Vagina (tissue), 2 donors: Measurements from ENCODE around the gene FRRS1L. TPM values are rescaled to one million over a fixed set of nuclear protein-coding genes. Genes with fewer than 3 reads are reported as not detected.

Experiments
- DNase-seq, 2 donors: peaks; one replicate each; pipeline ENCODE4 v3.0.0-alpha.2; 2017; ENCODE audit errors: extremely low spot score in 2 of 2
- H3K27ac ChIP-seq: fragments of 200-600 bp; sonication (generic); one replicate; pipeline ENCODE4 v1.5.1; 2019
- H3K27me3 ChIP-seq: fragments of 200-600 bp; sonication (generic); one replicate; pipeline ENCODE4 v1.5.1; 2019
- H3K36me3 ChIP-seq, 2 donors: fragments of 200-600 bp; sonication (generic); one replicate each; pipeline ENCODE4 v1.5.1; 2017 to 2019
- H3K4me1 ChIP-seq: fragments of 200-600 bp; sonication (generic); one replicate; pipeline ENCODE4 v1.5.1; 2019
- H3K4me3 ChIP-seq, 2 donors: fragments of 200-600 bp; sonication (generic); 1 replicate in 1 of 2; 2 replicates in 1 of 2; pipeline ENCODE4 v1.5.1; 2016 to 2019
- H3K9me3 ChIP-seq: fragments of 200-600 bp; sonication (generic); one replicate; pipeline ENCODE4 v1.5.1; 2019
- POLR2A ChIP-seq, 2 donors: fragments of 450-650 bp; IDR thresholded peaks; one replicate each; pipeline ENCODE4 v1.6.1; 2017; ENCODE audit warnings: antibody characterized with exemption in 2 of 2, mild to moderate bottlenecking in 2 of 2, moderate library complexity in 2 of 2
- POLR2AphosphoS5 ChIP-seq, 2 donors: sonication (generic); formaldehyde crosslinking; IDR thresholded peaks; one replicate each; pipeline ENCODE4 v1.9.0; 2017; ENCODE audit warnings: antibody characterized with exemption in 2 of 2, mild to moderate bottlenecking in 2 of 2, low read depth in 1 of 2; ENCODE audit not compliant: insufficient read depth in 1 of 2
- intact Hi-C: fragments of 100-400 bp; cut with DNase I; formaldehyde crosslinking; loops from one replicate; pipeline ENCODE4 v1.15.1; 2023
- total RNA-seq: library from RNA; depleted of rRNA; stranded (reverse); fragments of >200 nt; gene quantifications from one replicate; pipeline ENCODE4 v1.2.3, GENCODE V29; 2016
- TF ChIP-seq, protein P1 (sequence below), 3 experiments: fragments of 450-650 bp in 2 of 3; fragments of 200-600 bp in 1 of 3; sonication (generic) in 1 of 3; IDR thresholded peaks; one replicate each; pipeline ENCODE4 v1.5.1; 2017 to 2019; ENCODE audit warnings: antibody characterized with exemption in 3 of 3, mild to moderate bottlenecking in 2 of 3, moderate library complexity in 2 of 3

The FRRS1L gene
- total RNA-seq, 1 donor from 2014 or later: 2.2 TPM

DNA sequence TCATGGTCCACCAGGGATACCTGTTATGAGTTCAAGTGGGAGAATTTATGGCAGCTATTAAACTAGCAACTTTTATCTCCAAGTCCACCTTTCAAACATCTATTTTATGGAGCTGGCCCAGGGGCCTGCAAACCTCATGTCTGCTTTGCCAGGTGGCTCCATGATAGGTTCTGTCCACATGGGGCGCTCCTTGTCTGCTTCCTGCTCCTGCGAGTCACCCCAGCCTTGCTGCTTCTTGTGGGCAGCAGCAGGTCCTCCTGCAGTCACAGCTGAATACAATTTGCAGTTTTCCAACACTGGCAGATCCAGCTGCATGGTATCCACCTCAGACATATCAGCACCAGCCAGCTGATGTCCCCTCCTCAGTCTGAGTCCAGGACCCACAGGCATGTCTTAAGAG is 39.6 kb upstream of the FRRS1L start:
- intact Hi-C loops: no loop called here
- Histone ChIP-seq H3K36me3 (no peaks in the 10 kb centered on the region), H3K27ac (no peak overlapping the region), H3K4me3 (no peak overlapping the region), H3K27me3 (no peaks in the 10 kb centered on the region), H3K9me3 (no peaks in the 10 kb centered on the region), H3K4me1 (no peaks in the 10 kb centered on the region)
- TF ChIP-seq POLR2AphosphoS5 (IDR thresholded peaks at IDR 0.05; ENCODE audit: insufficient read depth in 1 of 2, low read depth in 1 of 2) (no peak), POLR2A (IDR thresholded peaks at IDR 0.05) (no peak)
- TF ChIP-seq, protein P1, sequence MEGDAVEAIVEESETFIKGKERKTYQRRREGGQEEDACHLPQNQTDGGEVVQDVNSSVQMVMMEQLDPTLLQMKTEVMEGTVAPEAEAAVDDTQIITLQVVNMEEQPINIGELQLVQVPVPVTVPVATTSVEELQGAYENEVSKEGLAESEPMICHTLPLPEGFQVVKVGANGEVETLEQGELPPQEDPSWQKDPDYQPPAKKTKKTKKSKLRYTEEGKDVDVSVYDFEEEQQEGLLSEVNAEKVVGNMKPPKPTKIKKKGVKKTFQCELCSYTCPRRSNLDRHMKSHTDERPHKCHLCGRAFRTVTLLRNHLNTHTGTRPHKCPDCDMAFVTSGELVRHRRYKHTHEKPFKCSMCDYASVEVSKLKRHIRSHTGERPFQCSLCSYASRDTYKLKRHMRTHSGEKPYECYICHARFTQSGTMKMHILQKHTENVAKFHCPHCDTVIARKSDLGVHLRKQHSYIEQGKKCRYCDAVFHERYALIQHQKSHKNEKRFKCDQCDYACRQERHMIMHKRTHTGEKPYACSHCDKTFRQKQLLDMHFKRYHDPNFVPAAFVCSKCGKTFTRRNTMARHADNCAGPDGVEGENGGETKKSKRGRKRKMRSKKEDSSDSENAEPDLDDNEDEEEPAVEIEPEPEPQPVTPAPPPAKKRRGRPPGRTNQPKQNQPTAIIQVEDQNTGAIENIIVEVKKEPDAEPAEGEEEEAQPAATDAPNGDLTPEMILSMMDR (IDR thresholded peaks at IDR 0.05): no peak
- no peak for DNase-seq

DNA sequence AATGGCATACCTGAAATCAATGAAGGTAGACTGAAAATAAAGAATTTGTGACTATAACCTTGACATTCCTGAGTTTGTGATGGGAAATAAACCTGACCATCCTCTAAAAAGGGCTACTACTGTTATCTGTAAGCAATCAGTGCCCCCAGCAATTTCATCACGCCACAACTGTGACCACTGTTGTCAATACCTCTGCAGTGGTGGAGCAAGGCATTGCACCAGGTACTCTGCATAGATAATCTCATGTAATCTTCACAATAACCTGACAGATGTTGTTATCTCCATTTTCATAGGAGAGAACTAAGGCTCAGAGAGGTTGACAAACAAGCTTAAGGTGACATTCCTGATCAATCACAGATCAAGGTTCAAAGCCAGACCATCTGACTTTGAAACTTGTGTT is 38.5 kb upstream of the FRRS1L start:
- intact Hi-C loops: no loop called here
- H3K9me3 ChIP-seq: no peaks in the 10 kb centered on the region
- H3K27me3 ChIP-seq: no peaks in the 10 kb centered on the region
- TF ChIP-seq, protein P1 (IDR thresholded peaks at IDR 0.05): no peak
- TF ChIP-seq POLR2A (IDR thresholded peaks at IDR 0.05) (no peak), POLR2AphosphoS5 (IDR thresholded peaks at IDR 0.05; ENCODE audit: insufficient read depth in 1 of 2, low read depth in 1 of 2) (no peak)
- no peak for DNase-seq
- H3K4me3 ChIP-seq: no peak overlapping the region
- H3K4me1 ChIP-seq: no peaks in the 10 kb centered on the region
- no peaks in the 10 kb centered on the region for H3K36me3 ChIP-seq
- no peak overlapping the region for H3K27ac ChIP-seq

DNA sequence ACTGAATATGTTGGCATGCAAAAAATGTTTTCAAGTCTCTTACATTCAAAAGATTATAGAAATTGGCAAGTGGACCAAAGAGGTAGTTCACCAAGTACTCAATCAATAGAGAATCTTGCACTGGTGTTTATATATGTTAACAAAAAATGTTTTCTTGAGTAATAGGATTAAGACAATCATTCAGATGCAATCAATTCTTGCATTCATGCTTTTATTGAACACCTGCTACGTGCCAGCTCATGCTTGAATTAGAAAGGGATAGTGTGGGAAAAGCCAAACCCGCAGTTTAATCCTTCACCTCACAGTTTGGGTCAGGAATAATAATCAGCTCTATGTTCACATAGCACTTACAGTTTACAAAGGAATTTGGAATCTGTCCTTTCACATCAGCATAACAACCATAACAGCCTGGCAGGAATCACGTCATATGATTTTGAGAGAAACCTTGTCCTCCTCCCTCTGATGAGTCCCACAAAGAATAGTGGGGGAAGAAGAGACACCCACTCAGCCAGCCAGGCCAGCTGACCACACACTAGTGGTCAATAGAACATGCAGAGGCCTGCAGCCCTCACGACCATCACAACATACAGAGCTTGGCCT is 36.8 kb upstream of the FRRS1L start:
- H3K27ac ChIP-seq: no peak overlapping the region
- no peak for DNase-seq
- intact Hi-C loops: no loop called here

DNA sequence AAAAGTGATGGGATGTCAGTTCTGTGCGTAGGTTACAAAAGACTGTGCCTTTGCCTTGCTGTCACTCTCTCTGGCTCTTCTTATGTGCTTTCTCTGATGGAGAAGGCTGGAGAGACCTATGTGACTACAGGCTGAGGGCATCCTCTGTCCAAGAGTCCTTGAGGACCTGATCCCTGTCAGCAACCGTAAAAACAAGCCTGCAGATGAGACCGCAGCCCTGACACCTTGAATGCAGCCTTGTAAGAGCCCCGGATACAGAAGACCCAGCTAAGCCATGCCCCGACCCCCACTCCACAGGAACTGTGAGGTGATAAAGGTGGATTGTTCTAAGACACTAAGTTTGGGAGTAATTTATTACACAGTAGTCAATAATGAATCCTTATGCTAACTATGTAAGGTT is 32.6 kb upstream of the FRRS1L start:
- Histone ChIP-seq H3K27ac (no peak overlapping the region), H3K36me3 (no peaks in the 10 kb centered on the region), H3K4me3 (no peak overlapping the region), H3K27me3 (no peaks in the 10 kb centered on the region), H3K4me1 (no peaks in the 10 kb centered on the region), H3K9me3 (no peaks in the 10 kb centered on the region)
- TF ChIP-seq, protein P1 (IDR thresholded peaks at IDR 0.05): no peak
- no peak for TF ChIP-seq POLR2A (IDR thresholded peaks at IDR 0.05)
- TF ChIP-seq POLR2AphosphoS5 (IDR thresholded peaks at IDR 0.05; ENCODE audit: insufficient read depth in 1 of 2, low read depth in 1 of 2): no peak
- intact Hi-C loops: no loop called here
- DNase-seq: no peak

More for the DNA sequence above, 36.8 kb upstream of the FRRS1L start:
- H3K4me1 ChIP-seq: no peaks in the 10 kb centered on the region
- TF ChIP-seq, protein P1 (IDR thresholded peaks at IDR 0.05): no peak
- TF ChIP-seq POLR2AphosphoS5 (IDR thresholded peaks at IDR 0.05; ENCODE audit: insufficient read depth in 1 of 2, low read depth in 1 of 2) (no peak), POLR2A (IDR thresholded peaks at IDR 0.05) (no peak)
- H3K4me3 ChIP-seq: no peak overlapping the region
- no peaks in the 10 kb centered on the region for H3K36me3 ChIP-seq
- no peaks in the 10 kb centered on the region for H3K27me3 ChIP-seq
- H3K9me3 ChIP-seq: no peaks in the 10 kb centered on the region

DNA sequence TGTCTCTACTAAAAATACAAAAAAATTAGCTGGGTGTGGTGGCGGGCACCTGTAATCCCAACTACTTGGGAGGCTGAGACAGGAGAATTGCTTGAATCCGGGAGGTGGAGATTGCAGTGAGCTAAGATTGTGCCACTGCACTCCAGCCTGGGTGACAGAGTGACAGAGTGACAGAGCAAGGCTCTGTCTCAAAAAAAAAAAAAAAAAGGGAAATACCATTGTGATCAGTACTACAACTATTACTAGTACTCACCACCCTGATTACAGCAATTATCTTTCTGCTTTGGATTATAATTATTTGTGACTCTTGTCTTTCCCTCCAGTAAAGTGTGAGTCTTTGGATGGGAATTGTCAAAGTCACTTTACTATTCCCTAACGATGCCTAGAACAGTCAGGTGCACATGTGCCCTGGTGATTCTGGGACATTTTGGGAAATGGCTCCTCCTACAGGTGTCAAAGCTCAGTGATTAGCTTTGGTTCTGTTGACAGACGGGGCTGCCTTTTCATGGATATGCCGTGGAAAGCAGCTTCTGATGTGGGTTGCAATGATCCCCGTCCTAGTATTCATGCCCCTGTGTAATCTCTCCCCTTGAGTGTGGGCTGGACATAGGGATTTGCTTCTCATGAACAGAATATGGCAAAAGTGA is 31.8 kb upstream of the FRRS1L start:
- H3K4me1 ChIP-seq: no peaks in the 10 kb centered on the region
- TF ChIP-seq, protein P1 (IDR thresholded peaks at IDR 0.05): no peak
- no peak for TF ChIP-seq POLR2AphosphoS5 (IDR thresholded peaks at IDR 0.05; ENCODE audit: insufficient read depth in 1 of 2, low read depth in 1 of 2)
- no peaks in the 10 kb centered on the region for H3K36me3 ChIP-seq
- H3K9me3 ChIP-seq: no peaks in the 10 kb centered on the region
- intact Hi-C loops: no loop called here
- no peak overlapping the region for H3K4me3 ChIP-seq
- no peaks in the 10 kb centered on the region for H3K27me3 ChIP-seq
- H3K27ac ChIP-seq: no peak overlapping the region
- DNase-seq: no peak
